SHP77 treated with DMSO at 0.1 percent for 48 hours (cell line): ENCODE measurements around the gene TSPAN32.

Experiments
- DNase-seq: peaks from one replicate; lab custom pipeline; 2025; lab: John Stamatoyannopoulos, UW

Gene TSPAN32, protein sequence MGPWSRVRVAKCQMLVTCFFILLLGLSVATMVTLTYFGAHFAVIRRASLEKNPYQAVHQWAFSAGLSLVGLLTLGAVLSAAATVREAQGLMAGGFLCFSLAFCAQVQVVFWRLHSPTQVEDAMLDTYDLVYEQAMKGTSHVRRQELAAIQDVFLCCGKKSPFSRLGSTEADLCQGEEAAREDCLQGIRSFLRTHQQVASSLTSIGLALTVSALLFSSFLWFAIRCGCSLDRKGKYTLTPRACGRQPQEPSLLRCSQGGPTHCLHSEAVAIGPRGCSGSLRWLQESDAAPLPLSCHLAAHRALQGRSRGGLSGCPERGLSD

DNA sequence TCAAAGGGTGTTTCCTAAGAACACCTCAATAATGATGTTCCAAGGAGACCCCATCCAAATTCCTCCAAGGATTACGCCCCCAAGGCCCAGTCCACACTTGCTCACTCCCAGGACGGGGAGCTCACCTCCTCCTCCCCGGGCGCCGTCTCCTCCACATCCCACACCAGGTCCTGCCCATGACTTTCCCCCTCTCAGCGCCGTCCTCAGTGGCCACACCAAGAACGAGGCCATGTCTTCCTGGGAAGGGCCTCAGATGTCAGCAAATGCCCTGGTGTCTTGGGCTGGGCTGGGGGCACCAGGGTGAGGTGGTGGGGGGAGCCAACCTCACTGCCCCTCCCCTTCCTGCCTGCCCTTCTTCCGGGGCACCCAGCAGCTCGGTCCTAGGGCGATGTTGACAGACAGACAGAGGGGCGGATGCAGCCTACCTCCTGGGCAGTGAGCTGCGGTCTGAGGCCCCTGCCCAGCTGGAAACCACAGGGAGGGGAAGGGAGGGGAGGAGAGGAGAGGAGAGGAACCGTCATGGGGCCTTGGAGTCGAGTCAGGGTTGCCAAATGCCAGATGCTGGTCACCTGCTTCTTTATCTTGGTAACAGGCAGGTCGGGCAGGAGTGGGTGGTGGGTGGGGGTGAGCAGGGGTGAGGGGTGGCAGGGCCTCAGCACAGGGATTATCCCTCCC lies at the start of gene TSPAN32, which contains the start of gene C11orf21:
TSS of gene TSPAN32 (plus strand) at position 383 of the 675 bp plus-strand sequence. CDS start at position 520, 137 bp downstream.
TSS of gene C11orf21 (minus strand) at position 288 of the 675 bp plus-strand sequence. CDS start at position 178, 110 bp downstream.
- DNase-seq = no peak

DNA sequence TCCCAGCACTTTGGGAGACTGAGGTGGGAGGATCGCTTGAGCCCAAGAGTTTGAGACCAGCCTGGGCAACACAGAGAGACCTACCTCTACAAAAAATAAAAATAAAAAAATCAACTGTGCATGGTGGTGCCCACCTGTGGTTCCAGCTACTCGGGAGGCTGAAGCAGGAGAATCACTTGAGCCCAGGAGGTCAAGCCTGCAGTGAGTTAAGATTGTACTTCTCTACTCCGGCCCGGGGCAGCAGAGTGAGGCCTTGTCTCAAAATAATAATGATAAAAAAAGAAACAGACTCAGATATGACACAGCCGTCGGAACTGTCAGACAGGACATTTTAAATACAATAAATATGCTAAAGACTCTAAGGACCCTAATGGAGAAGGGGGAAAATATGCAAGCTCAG lies 49.8 kb upstream of the TSPAN32 start:
- no peak for DNase-seq

DNA sequence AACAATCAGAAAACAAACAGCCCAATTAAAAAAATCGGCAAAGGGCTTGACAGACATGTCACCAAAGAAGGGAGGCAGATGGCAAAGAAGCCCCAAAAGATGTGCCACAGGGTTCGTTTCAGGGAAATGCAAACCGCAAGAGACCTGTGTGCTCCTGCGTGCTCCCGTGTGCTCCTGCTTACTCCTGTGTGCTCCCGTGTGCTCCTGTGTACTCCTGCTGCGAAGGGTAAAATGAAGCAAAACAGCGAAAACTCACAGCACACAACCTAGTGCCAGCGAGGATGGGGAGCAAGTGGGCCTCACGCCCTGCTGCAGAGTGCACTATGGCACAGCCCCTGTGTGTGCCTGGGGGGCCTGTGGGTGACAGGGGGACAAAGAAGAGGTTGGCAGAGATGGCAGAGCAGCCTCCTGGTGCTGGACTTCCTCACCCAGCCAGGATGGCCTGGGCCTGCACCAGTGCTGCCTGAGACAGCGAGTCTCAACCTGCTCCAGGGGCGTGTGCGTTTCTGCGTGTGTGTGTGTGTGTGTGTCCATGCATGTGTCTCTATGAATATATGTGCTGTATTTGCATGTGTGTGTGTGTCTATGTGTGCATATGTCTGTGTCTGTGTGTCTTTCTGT lies 45.4 kb upstream of the TSPAN32 start:
- no peak for DNase-seq

DNA sequence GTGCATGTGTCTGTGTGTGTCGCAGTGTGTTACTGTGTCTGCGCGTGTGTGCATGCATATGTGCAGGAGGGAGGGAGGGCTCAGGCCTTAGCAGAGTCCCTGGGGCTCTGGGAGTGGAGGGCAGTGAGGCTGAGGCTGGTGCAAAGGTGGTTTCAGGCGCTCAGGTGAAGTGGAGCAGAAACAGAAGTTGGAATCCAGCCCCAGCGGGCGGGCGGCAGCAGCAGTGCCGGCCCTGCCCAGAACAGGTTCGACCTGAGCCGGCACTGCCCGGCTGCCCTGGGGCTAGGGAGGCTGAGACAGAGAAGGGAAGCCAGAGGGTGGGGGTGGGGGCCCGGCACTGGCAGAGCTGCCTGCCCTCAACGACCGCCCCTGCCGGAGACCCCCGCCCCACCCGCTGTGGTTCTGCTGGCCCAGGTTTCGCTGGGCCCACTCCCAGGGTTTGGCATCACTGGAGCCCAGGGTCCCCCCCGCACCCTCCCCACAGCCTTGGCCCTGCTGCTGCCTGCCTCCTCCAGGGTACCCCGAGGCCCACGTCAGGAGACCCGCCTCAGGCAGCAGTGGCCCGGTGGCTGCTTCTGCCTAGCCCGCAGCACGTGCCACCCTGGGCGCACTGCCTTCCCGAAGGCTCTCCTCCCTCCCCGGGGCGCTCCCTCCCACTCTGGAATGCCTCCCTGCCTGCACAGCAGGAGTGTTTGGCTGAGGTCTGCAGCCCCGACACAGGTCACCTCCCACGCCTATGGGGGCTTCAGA lies 44.7 kb upstream of the TSPAN32 start:
- DNase-seq = no peak

DNA sequence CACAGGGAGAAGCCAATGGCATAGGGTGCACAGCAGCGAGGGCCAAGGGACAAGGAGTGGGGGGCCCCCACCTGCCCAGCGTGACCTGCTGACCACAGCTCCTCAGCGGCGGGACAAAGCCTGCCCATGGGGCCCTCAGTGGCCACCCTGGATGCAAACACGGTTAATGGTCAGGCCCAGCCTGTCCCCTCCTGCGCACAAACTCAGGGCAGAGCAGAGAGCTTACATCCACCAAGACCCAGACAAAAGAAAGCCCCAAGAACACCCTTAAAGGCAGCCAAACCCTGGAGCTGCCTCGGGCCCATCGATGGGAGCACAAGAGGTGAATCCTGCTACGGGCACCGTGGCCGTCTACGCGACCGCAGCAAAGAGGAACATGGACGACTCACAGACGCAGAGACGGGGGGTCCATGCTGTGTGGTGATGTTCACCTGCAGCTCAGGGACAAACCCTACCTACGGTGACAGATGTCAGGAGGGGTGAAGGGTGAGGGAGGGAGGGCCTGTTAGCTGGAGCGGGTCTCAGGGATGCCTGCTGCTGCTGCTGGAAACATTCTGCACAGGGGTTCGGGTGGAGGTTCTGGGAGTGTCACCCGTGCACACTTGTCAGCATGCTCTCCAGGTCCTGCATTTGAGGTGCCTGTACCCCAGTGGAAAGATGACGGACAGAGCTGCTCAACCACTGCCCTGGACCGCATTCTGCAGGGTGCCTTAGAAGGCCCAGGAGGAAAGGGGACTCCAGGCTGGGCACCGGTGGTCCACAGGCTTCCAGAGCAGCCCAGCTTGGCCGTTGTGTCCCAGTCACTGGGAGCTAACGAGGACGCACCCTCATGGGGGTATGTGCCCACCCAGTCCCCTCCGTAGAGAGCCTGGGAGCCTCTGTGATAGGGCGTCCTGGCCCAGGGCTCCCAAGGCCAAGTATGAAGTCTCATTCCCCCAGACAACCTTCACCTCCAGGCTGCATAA lies 43.0 kb upstream of the TSPAN32 start:
- DNase-seq = no peak

DNA sequence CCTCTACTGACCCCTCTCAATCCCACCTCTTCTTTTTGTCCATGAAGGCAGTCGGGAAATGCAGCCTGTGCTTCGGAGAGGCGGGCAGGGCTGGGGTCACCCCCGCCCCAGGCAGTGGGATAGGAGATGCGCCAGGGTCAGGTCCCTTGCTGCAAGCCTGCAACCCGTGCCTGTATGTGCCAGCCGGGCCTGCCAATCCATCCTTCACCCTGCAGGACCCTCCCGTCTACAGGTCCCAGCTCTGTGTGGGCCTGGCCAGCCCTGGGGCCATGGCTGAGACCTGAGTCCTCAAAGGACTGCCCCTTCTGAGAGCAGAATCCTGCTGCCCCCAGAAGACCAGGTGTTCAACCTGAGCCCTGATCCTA lies 42.4 kb upstream of the TSPAN32 start:
- DNase-seq = no peak

DNA sequence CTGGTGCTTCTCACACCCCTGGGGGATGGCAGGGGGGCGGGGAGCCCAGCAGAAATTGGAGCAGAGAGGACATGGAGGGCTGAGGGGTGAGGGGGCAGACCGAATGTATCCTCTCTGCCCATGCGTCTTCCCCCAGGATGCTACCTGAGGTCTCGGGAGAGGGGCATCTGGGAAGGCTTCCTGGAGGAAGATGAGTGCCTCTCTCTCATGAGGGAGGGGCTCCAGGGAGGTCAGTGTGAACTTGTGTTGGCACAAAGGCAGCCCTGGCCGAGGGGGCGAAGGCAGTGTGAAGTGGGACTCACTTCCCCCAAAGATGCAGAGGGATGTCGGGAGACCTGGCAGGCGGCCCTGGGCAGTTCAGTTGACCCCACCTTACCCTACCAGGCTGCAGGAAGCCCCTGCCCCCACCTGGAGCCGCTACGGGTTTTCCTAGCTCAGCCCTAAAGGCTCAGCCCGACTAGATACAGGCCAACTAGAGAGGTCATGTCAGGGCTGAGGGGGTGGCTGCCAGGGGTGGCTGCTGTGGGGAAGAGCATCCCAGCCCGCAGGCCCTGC lies 41.8 kb upstream of the TSPAN32 start:
- no peak for DNase-seq

DNA sequence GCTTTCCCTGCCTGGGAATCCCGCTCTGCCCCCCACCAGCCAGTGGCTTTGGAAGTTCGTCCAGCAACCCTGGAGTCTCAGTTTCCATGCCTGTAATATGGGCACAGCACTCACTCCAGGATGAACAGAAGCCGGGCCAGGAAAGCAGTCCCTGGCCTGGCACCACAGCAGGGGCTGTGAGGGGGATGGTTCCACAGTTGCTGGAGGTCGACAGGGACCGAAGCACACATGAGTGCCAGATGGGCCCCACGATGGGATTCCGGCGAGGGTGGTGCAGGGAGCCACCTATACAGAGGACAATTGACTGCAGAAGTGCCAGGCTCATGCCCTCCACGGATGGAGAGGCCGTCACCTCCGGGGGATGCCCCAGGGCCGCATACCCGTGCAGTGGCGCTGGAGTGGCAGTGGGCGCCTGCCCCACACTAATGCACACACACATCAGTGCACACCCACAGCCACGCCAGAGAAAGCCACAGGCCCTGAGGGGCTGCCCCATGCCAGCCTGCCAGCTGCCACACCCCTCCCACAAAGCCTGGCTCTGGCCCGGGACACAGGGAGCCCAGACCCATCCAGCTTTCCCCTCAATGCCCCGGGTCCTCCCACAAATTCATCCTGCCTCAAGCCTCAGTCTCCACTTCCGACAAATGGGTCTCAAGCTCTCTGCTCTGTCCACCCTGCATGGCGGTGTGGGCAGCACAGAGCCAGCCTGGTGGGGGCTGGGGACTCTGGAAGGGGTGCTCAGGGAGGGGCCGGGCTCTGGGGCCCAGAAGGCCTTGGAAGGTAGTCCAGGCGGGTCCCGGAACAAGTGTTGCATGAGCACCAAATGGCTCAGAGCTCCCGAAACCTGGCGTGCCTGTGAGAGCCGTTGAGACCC lies 41.1 kb upstream of the TSPAN32 start:
- DNase-seq = no peak

DNA sequence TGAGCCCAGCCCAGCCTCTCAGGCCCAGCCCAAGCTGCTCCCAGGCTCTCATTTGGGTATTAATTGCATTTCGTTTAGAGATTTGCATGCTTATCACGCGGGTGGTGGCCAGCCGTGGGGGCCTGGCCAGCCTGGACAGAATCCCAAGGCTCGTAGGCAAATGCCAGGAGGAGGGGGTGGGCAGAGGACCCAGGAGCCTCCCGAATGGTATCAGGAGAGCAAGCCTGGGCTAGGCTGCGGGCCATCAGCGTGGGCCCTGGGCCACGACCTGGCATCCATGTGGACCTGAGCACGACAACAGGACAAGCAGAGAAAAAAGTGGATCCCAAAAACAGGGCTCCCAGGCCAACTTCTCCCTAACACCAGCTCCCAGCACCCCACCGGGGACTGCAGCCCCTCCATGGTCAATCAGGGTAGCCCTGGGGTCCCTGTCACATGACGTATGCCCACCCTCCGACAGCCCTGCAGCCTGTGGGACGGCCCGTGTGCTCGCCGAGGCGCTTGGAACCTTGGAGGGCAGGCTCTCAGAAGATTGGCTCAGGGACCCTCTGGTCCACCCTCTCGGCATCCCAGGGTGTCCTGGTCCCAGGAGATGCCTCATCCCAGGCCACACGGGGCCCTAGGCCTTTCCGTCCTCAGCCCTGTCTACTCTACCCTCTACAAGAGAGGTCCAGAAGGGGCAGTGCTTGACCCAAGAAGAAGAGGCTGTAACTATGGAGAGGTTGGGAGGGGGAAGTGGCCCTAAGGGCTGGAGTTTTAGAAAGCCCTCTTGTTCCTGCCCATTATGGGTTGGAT lies 40.2 kb upstream of the TSPAN32 start:
- DNase-seq = no peak

DNA sequence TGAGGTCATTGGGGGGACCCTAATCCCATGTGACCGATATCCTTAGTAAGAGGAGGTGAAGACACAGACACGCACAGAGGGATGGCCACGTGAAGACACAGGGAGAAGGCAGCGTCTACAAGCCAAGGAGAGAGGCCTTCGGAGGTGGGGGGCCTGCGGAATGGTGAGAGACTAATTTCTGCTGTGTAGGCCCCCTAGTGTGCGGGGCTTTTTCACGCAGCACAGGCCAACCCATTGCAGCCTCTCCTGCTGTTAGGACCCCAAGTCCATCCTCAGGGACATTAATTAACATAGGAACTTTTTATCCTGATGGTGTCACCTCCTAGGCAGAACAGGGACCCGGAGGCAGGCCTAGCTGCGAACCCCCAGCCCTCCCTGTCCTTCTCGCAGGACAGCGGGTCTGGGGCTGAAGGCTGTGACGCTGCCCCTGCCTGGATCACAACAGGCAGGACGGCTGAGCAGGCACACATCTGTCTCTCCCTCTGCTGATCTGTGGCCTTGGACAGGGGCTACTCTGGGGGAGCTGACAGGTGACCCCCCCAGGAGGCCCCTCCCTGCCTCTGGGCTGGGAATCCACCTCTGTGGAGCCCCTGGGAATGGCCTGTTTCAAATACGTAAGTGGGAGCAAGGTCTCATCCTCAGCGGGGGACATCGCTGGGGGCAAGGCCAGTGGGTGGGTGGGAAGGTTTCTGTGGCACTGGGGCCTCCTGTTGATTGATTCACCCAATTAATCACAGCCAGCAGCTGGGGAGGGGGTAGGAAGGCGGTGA lies 39.3 kb upstream of the TSPAN32 start:
- DNase-seq = no peak

DNA sequence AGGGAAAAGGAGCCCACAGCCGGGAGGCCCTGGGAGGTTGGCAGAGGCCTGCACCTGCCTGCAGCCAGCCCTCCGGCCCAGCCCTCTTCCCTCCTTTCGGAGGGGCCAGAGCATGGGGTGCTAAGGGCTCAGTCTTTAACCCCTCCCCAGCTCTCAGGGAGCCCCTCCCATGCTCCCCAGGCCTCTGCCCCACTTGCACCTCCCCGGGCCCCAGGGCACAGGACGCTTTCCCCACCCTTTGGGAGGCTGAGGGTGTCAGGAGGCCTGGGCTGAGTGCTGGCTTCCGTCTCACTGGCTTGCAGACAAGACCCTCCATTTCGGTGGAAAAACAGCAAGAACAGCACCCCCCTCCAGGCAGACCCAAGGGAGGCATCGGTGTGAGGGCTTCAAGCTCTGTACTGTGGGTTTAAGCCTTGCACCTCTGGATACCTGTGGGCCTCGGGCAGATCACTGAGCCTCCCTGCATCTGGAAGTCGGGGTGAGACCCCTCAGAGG lies 38.7 kb upstream of the TSPAN32 start:
- DNase-seq = no peak

DNA sequence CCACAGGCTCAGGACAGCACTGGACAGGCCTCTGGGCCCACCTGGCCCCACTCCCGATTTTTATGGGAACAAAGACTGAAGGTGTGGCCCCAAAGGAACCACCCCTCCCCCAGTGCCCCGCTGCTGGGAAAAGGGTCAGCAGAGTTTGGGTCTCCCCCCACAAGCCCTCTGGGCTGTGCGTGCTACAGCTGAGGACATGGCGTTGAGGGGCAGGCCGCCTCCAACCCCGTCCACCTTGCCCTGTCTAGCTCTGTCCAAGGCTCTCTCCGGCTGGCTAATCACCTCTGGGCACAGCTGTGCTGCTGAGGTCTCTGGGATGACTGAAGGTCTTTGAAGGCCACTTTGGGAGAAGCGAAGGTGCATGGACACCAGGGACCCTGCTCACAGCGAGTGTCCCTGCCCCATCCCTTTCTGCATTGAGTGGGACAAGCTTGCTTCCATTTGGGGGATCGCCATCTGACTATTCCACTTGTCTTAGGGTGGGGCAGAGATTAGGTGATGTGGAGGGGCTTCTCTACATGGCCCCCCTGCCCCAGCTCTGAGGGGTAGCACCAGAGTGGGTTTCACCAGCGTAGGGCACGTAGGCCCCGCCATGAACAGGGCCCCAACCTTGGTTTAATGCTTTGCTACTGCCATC lies 38.0 kb upstream of the TSPAN32 start:
- DNase-seq = no peak

DNA sequence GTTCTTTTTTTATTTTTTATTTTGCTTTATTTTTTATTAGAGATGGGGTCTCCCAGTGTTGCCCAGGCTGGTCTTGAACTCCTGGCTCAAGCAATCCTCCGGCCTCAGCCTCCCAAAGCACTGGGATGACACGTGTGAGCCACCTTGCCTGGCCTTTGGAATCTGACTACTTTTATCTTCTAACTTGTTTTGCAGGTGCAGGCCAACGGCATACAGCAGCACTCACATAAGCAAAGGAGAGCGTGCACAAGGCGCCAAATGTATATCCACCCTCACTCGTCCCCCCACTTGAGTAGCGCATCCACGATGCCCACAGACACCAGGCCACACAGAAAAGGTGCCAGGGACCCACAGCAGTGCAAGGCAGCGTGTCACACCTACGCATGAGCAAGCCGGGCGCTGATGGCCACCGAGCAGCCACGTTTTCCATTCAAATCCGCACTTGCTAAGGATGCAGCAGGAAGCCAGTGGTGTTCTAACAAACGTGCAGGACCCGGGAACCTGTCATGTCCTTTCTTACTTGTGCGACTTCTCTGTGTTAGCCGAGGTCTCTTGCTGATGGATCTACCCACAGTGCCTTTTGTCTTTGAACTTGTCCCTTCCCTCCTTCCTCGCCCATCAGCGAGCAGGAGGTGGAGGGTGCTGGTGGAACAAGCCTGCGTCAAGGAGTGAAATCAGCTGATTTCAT lies 37.3 kb upstream of the TSPAN32 start:
- DNase-seq = no peak

DNA sequence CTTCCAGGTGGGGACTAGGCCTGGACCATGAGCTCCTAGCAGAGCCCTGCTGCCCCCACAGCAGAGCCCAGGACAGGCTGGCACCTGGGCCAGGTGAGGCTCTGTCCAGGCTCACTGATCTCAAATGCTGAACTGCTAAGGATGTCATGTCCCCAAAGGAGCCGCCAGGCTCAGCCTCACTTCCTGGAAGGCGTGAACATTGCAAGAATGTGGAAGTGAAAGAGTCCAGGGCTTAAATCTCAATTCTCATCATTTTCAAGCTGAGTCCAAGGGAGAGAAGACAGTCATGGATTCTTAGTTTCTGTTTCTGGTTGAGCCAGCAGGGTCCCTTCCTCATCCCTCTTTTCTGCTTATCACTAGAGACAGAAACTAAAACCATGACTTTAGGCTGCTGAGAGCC lies 36.4 kb upstream of the TSPAN32 start:
- no peak for DNase-seq

DNA sequence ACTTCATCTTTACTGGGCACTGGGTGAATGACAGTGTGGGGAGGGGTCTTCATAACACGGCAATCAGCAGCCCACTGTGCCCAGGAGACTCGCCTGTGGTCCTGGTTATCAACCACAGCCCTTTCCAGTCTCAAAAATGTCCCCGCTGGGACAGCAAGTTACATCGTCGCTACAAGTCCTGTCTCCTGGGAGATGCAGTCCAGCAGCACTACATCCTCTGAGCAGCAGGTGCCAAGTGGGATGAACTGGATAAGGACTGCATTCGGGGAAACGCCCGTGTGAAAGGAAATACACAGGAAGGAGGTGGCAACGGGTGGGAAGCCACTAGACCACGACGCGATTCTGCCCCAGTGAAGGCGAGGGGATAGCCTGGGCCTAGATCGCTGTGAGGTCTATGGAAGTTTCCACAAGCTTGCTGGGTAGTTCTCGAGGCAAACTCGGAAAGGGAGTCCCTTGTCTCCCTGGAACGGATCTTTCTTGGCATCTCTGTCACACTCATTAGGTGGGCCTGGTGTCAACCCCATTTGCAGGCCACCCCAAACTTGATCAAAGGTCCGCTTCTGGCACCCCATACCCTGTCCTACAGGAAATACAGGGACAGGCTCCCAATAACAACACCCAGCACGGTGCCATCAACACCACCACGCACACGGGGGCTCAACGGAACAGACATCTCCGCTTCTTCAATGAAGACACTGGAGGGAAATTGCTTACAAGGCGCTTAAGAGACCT lies 35.8 kb upstream of the TSPAN32 start:
- DNase-seq = no peak

DNA sequence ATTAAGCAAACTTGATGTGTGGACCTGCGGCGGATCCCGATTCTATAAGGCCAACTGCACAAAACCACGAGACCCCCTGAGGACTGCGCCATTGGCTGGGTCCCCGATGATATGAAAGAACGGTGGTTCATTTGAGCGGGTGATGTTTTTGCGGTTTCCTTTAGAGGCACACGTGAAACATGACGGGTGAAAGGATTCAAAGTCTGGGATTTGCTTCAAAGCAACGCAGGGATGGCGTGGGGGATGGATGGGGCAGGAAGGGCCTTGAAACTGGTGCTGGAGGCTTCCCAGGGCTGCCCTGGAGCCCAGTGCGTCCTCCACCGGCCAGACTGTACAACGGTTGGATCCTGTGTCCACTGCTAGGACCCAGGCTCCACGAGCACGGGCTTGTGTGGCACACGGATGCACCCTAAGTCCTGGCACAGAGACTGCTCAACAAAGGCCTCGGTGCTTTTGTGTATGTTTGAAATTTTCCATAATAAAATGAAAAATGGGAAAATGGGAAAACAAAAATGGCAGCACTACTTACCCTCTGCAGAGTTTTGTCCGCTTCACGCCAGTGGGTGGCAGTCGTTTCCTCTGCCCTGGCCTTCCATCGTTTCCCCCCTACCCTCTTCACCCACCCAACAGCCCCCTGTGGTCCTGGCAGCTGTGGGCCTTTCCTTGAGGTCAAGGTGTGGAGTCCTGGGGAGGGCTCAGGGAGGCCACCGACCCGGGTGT lies 35.1 kb upstream of the TSPAN32 start:
- DNase-seq = no peak
